IMR-90 (cell line): ENCODE data around the gene SNCG. TPM values are rescaled to one million over a fixed set of nuclear protein-coding genes. Genes with fewer than 3 reads are reported as not detected.
A peak's percentile ranks its signal among the peaks of the same experiment; 100 is the strongest.

Experiments
- ATAC-seq: fragments of 200-7000 bp; cut with Tn5 transposase; 2 replicates; pipeline ENCODE4 v1.9.1; 2020; ENCODE audit warnings: low read depth, mild to moderate bottlenecking, moderate library complexity
- BruUV-seq: library from RNA; stranded (reverse); fragments of 400-500 nt; replicated peaks from 2 replicates; lab custom pipeline; 2021; lab: Mats Ljungman, UMichigan
- CTCF ChIA-PET: fragments of 300-600 bp; formaldehyde crosslinking; extraction: SDS; loops from one replicate; lab custom pipeline; 2021; ENCODE audit warnings: antibody characterized with exemption; lab: Yijun Ruan, JAX
- POLR2A ChIA-PET: fragments of 300-600 bp; sonication (Branson Sonifier 250); formaldehyde crosslinking; loops from one replicate; lab custom pipeline; 2022; ENCODE audit warnings: antibody characterized with exemption; ENCODE audit not compliant: unreplicated experiment; lab: Charles Lee
- DNase-seq: peaks from one replicate; pipeline ENCODE4 v3.0.0; 2013
- H2AFZ ChIP-seq: replicated peaks from 2 replicates; pipeline ENCODE3; 2013; ENCODE audit warnings: low read length, mild to moderate bottlenecking; ENCODE audit not compliant: poor library complexity
- H2AK5ac ChIP-seq: 2 replicates; pipeline ENCODE4 v1.6.1; 2013; ENCODE audit warnings: low read depth, low read length, inconsistent platforms
- H2AK9ac ChIP-seq: replicated peaks from 2 replicates; pipeline ENCODE3; 2013; ENCODE audit warnings: mild to moderate bottlenecking, low read depth, low read length, moderate library complexity; ENCODE audit not compliant: poor library complexity
- H2BK120ac ChIP-seq: 2 replicates; pipeline ENCODE4 v1.6.1; 2013; ENCODE audit warnings: low read depth, low read length, inconsistent platforms
- H2BK15ac ChIP-seq: 3 replicates; pipeline ENCODE4 v1.6.1; 2013; ENCODE audit warnings: low read depth, low read length, inconsistent platforms
- H2BK20ac ChIP-seq: 2 replicates; pipeline ENCODE4 v1.6.1; 2013; ENCODE audit warnings: low read depth, mild to moderate bottlenecking, inconsistent platforms, low read length, moderate library complexity
- H2BK5ac ChIP-seq: 2 replicates; pipeline ENCODE4 v1.6.1; 2013; ENCODE audit warnings: mild to moderate bottlenecking, low read depth, low read length, inconsistent platforms; ENCODE audit not compliant: poor library complexity, severe bottlenecking
- H3K14ac ChIP-seq: replicated peaks from 2 replicates; pipeline ENCODE4 v1.6.1; 2013; ENCODE audit warnings: low read depth, low read length, inconsistent platforms
- H3K18ac ChIP-seq: 2 replicates; pipeline ENCODE4 v1.6.1; 2013; ENCODE audit warnings: low read depth, low read length, control low read depth
- H3K23ac ChIP-seq: 2 replicates; pipeline ENCODE4 v1.6.1; 2013; ENCODE audit warnings: low read depth, low read length, inconsistent platforms
- H3K27ac ChIP-seq: 2 replicates; pipeline ENCODE4 v1.5.1; 2013; ENCODE audit warnings: mild to moderate bottlenecking, control low read depth, low read length; ENCODE audit not compliant: insufficient read depth
- H3K27me3 ChIP-seq: 2 replicates; pipeline ENCODE4 v1.6.1; 2013; ENCODE audit warnings: low read length; ENCODE audit not compliant: control insufficient read depth, insufficient read depth
- H3K36me3 ChIP-seq: 2 replicates; pipeline ENCODE4 v1.6.1; 2013; ENCODE audit warnings: low read length, mixed read lengths; ENCODE audit not compliant: control insufficient read depth, insufficient read depth
- H3K4ac ChIP-seq: 2 replicates; pipeline ENCODE4 v1.6.1; 2013; ENCODE audit warnings: low read depth, low read length, inconsistent platforms
- H3K4me1 ChIP-seq: 2 replicates; pipeline ENCODE4 v1.6.1; 2013; ENCODE audit warnings: low read length, mixed read lengths; ENCODE audit not compliant: control insufficient read depth, insufficient read depth
- H3K4me2 ChIP-seq: 2 replicates; pipeline ENCODE4 v1.6.1; 2013; ENCODE audit warnings: low read depth, mild to moderate bottlenecking, control low read depth, low read length, moderate library complexity
- H3K4me3 ChIP-seq: 2 replicates; pipeline ENCODE4 v1.5.1; 2013; ENCODE audit warnings: low read depth, mild to moderate bottlenecking, control low read depth, low read length, moderate library complexity; ENCODE audit not compliant: insufficient read depth
- H3K56ac ChIP-seq: 2 replicates; pipeline ENCODE4 v1.6.1; 2013; ENCODE audit warnings: low read length, inconsistent platforms; ENCODE audit not compliant: insufficient read depth; ENCODE audit errors: extremely low read depth
- H3K79me1 ChIP-seq, 2 experiments: 2 replicates each; pipeline ENCODE4 v1.6.1; 2013; ENCODE audit warnings: low read length in 2 of 2, inconsistent platforms in 1 of 2, low read depth in 1 of 2
- H3K9ac ChIP-seq: 2 replicates; pipeline ENCODE4 v1.6.1; 2013; ENCODE audit warnings: low read depth, low read length, control low read depth
- H3K9me1 ChIP-seq: 2 replicates; pipeline ENCODE4 v1.6.1; 2013; ENCODE audit warnings: low read length, inconsistent platforms; ENCODE audit not compliant: insufficient read depth
- H3K9me3 ChIP-seq: 2 replicates; pipeline ENCODE4 v1.6.1; 2013; ENCODE audit warnings: low read length; ENCODE audit not compliant: control insufficient read depth, insufficient read depth
- H4K20me1 ChIP-seq: 2 replicates; pipeline ENCODE4 v1.6.1; 2013; ENCODE audit warnings: low read length, inconsistent platforms; ENCODE audit not compliant: insufficient read depth
- H4K5ac ChIP-seq: 2 replicates; pipeline ENCODE4 v1.6.1; 2013; ENCODE audit warnings: mild to moderate bottlenecking, low read depth, low read length, control low read depth
- H4K8ac ChIP-seq, 2 experiments: 2 replicates each; pipeline ENCODE4 v1.6.1; 2013; ENCODE audit warnings: low read depth in 2 of 2, low read length in 2 of 2, control low read depth in 1 of 2, inconsistent platforms in 1 of 2
- H4K91ac ChIP-seq: 2 replicates; pipeline ENCODE4 v1.6.1; 2013; ENCODE audit warnings: low read depth, low read length, inconsistent platforms; ENCODE audit not compliant: insufficient read depth
- BHLHE40 ChIP-seq: fragments of 150-350 bp; IDR thresholded peaks from 2 replicates; pipeline ENCODE4 v1.6.1; 2016; ENCODE audit warnings: mild to moderate bottlenecking, low read depth, low read length
- CEBPB ChIP-seq: IDR thresholded peaks from 2 replicates; pipeline ENCODE4 v1.6.1; 2012; ENCODE audit warnings: low read depth, low read length, improper control_type of control experiment
- CHD1 ChIP-seq: IDR thresholded peaks from 2 replicates; pipeline ENCODE4 v1.6.1; 2012; ENCODE audit warnings: low read depth, low read length, improper control_type of control experiment
- FOS ChIP-seq: fragments of 150-350 bp; IDR thresholded peaks from 2 replicates; pipeline ENCODE4 v1.6.1; 2016; ENCODE audit warnings: low read depth, low read length
- MAZ ChIP-seq: IDR thresholded peaks from 2 replicates; pipeline ENCODE4 v1.6.1; 2012; ENCODE audit warnings: low read depth, mild to moderate bottlenecking, low read length, improper control_type of control experiment, moderate library complexity, borderline replicate concordance
- MXI1 ChIP-seq: IDR thresholded peaks from 2 replicates; pipeline ENCODE4 v1.6.1; 2012; ENCODE audit warnings: low read depth, mild to moderate bottlenecking, low read length, moderate library complexity, borderline replicate concordance
- NFE2L2 ChIP-seq: fragments of 150-350 bp; IDR thresholded peaks from 2 replicates; pipeline ENCODE4 v1.6.1; 2016; ENCODE audit warnings: low read depth, mild to moderate bottlenecking, low read length
- RCOR1 ChIP-seq: IDR thresholded peaks from 2 replicates; pipeline ENCODE4 v1.6.1; 2012; ENCODE audit warnings: mild to moderate bottlenecking, low read length, improper control_type of control experiment; ENCODE audit not compliant: insufficient replicate concordance
- RFX5 ChIP-seq: IDR thresholded peaks from 2 replicates; pipeline ENCODE4 v1.8.0; 2012; ENCODE audit warnings: low read depth, mild to moderate bottlenecking, low read length, moderate library complexity
- WGBS, 2 experiments: methylation state at CpG; one replicate each; pipeline versions ENCODE4 v1.1.5 to v1.1.7; 2013; ENCODE audit warnings: missing lambda C conversion rate in 2 of 2; ENCODE audit not compliant: insufficient read length in 1 of 2; ENCODE audit errors: extremely low coverage in 2 of 2; 5-methylcytosine and 5-hydroxymethylcytosine counted together
- dilution Hi-C: fragments of 300-500 bp; cut with HindIII; formaldehyde crosslinking; loops from one replicate; pipeline ENCODE4 v1.14.3; 2018; ENCODE audit warnings: low sequenced_read_pairs; ENCODE audit not compliant: unreplicated experiment
- in situ Hi-C: fragments of 300-500 bp; cut with MboI; formaldehyde crosslinking; loops from 3 replicates; pipeline ENCODE4 v1.14.3; 2019; ENCODE audit warnings: low sequenced_read_pairs, inconsistent platforms, mixed read lengths
- intact Hi-C: fragments of 100-400 bp; cut with micrococcal nuclease; formaldehyde crosslinking; loops from 2 replicates; pipeline ENCODE4 v1.10.0; 2022
- polyA plus RNA-seq, 3 experiments: library from polyadenylated mRNA; depleted of rRNA; stranded (reverse); fragments of >200 nt; gene quantifications; 2 replicates each; pipeline ENCODE4 v1.2.3, GENCODE V29; 2012; ENCODE audit warnings: low replicate concordance in 1 of 3
- total RNA-seq: library from RNA; depleted of rRNA; stranded (reverse); fragments of >200 nt; gene quantifications from 2 replicates; pipeline ENCODE4 v1.2.3, GENCODE V29; 2012
- TF ChIP-seq, protein P1 (sequence below): fragments of 150-350 bp; IDR thresholded peaks from 2 replicates; pipeline ENCODE4 v1.6.1; 2017; ENCODE audit warnings: mild to moderate bottlenecking, antibody characterized with exemption, low read length, low read depth

SNCG gene
- total and polyA plus RNA-seq, 2 of the 4 experiments (the other 2 are of a cell fraction): 10.6 to 19.0 TPM

- ChIA-PET CTCF (interaction anchor here (0.9 to 1.1 kb wide), 2 partner anchors 7 to 270 kb away, joined by 3 to 4 read pairs; no protein-coding TSS in a partner anchor), POLR2A (no interaction called here)
- peak overlapping the region; percentile 32 for H3K27ac ChIP-seq
- H3K9me3 ChIP-seq: no peaks in the 10 kb centered on the region
- H3K23ac ChIP-seq: peak overlapping the region; percentile 7; the same call in 1 of the 2 replicates
- BruUV-seq: no TSS peak
- H3K14ac ChIP-seq: peak overlapping the region; percentile 75
- WGBS, 2 experiments: no CpG with 5 or more reads among the region's 16 CpGs
- no peaks in the 10 kb centered on the region for H4K20me1 ChIP-seq
- H2AFZ ChIP-seq: peak overlapping the region; percentile 92
- in situ Hi-C loops: no loop called here
- intact Hi-C loops: no loop called here
- no peaks in the 10 kb centered on the region for H3K36me3 ChIP-seq
- H2BK15ac ChIP-seq: peak overlapping the region; percentile 80; the same call in 2 of the 3 replicates
- no peak overlapping the region for H3K9ac ChIP-seq
- peak overlapping the region; percentile 98 for H2AK5ac ChIP-seq
- ATAC-seq (peak; percentile 78), DNase-seq (peak; percentile 78)
- H3K4ac ChIP-seq: peak overlapping the region; percentile 97
- H2BK5ac ChIP-seq: peak overlapping the region; percentile 52
- peaks cover 12% of the 10 kb centered on the region for H3K9me1 ChIP-seq
- H4K8ac ChIP-seq: peak overlapping the region; percentile 89 to 96
- peak overlapping the region; percentile 77 for H2BK20ac ChIP-seq
- H3K18ac ChIP-seq: peak overlapping the region; percentile 19
- dilution Hi-C loops: no loop called here
- H3K4me2 ChIP-seq: no peak overlapping the region
- no peaks in the 10 kb centered on the region for H3K27me3 ChIP-seq
- H3K4me1 ChIP-seq: peaks cover 16% of the 10 kb centered on the region
- H2AK9ac ChIP-seq: peak overlapping the region; percentile 99
- H2BK120ac ChIP-seq: peak overlapping the region; percentile 98
- H4K91ac ChIP-seq: peak overlapping the region; percentile 96
- peaks cover 0 to 13% of the 10 kb centered on the region in 2 experiments; a peak in 1 of 4 replicates for H3K79me1 ChIP-seq
- peak overlapping the region; percentile 72 for H4K5ac ChIP-seq
- peak overlapping the region; percentile 8; the same call in 1 of the 2 replicates for H3K56ac ChIP-seq
- TF ChIP-seq CEBPB: no peak
- TF ChIP-seq, protein P1, sequence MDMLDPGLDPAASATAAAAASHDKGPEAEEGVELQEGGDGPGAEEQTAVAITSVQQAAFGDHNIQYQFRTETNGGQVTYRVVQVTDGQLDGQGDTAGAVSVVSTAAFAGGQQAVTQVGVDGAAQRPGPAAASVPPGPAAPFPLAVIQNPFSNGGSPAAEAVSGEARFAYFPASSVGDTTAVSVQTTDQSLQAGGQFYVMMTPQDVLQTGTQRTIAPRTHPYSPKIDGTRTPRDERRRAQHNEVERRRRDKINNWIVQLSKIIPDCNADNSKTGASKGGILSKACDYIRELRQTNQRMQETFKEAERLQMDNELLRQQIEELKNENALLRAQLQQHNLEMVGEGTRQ: no peak
- TF ChIP-seq NFE2L2: peak; percentile 47; the same call in 1 of the 2 replicates
- peak; percentile 42 for TF ChIP-seq FOS
- no peak for TF ChIP-seq BHLHE40
- TF ChIP-seq CHD1: no peak
- no peak for TF ChIP-seq MXI1
- TF ChIP-seq RCOR1: no peak
- peak; percentile 66 for TF ChIP-seq MAZ
- no peak for TF ChIP-seq RFX5
- no peak overlapping the region for H3K4me3 ChIP-seq
Measured at GRCh38 chr10:86958901-86959736, 720 bp downstream of the SNCG start.
